ENCODE measurements around the gene AFF3.

DNA sequence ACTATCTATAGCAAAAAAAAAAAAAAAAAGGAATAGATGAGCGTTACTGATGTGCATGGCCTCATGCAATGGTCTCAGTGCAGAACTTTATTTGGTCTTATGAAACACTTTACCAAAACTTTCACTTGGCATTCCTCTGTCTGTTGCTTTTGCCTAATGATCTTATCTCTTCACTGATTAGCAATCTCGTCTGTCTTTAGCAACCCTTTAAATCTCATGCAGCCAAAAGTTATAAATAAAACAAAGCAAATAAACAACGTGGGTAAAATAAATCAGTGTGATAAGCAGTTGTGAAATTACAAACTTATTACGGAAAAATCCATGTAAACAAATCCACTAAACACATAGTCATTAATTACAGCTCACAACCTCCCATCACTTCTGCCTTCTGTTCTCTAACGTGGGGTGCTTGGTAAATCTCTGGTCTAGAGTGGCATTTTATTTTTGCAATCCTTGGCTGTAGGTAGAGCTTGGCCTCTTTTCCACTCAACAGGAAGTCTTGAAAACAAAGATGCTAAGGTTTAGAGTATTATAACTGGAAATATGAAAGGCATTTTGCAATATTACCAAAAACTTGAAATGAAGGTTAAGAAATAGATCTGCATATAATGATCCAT, 288.0 kb downstream of the AFF3 start:
- TF ChIP-seq ELF4 (IDR thresholded peaks at IDR 0.05): no peak
- TF ChIP-seq ARNT (IDR thresholded peaks at IDR 0.05): no peak
- no peak for TF ChIP-seq NFRKB (IDR thresholded peaks at IDR 0.05)
- TF ChIP-seq FOXM1 (IDR thresholded peaks at IDR 0.05; ENCODE audit: borderline replicate concordance): no peak
- TF ChIP-seq, protein P1, sequence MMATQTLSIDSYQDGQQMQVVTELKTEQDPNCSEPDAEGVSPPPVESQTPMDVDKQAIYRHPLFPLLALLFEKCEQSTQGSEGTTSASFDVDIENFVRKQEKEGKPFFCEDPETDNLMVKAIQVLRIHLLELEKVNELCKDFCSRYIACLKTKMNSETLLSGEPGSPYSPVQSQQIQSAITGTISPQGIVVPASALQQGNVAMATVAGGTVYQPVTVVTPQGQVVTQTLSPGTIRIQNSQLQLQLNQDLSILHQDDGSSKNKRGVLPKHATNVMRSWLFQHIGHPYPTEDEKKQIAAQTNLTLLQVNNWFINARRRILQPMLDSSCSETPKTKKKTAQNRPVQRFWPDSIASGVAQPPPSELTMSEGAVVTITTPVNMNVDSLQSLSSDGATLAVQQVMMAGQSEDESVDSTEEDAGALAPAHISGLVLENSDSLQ (IDR thresholded peaks at IDR 0.05): no peak
- no peak for TF ChIP-seq BHLHE40 (IDR thresholded peaks at IDR 0.05; ENCODE audit: borderline replicate concordance)
- no peak for TF ChIP-seq FOXK2 (IDR thresholded peaks at IDR 0.05)
- no peak for TF ChIP-seq ZNF384 (IDR thresholded peaks at IDR 0.05)
- TF ChIP-seq TARDBP (IDR thresholded peaks at IDR 0.05): no peak
- no peak for TF ChIP-seq HDGF (IDR thresholded peaks at IDR 0.05; ENCODE audit: borderline replicate concordance)
- no peak for TF ChIP-seq SP1 (IDR thresholded peaks at IDR 0.05)
- no peak for TF ChIP-seq SUZ12 (IDR thresholded peaks at IDR 0.05)

All from HEK293T (cell line).